Measurements from ENCODE around the gene HCN2. TPM values are rescaled to one million over a fixed set of nuclear protein-coding genes. Genes with fewer than 3 reads are reported as not detected.

The HCN2 gene
- total and polyA plus RNA-seq, 9 of the 15 experiments (the other 6 are each of a cell fraction or from before 2014, with no cell fraction given): 0.29 to 4.2 (median 0.82) TPM; not detected in 2

- peak; percentile 91 for TF ChIP-seq REST (IDR thresholded peaks at IDR 0.05; ENCODE audit: borderline replicate concordance)
- no peak for TF ChIP-seq REST (CRISPR knock-in tag; IDR thresholded peaks at IDR 0.05; ENCODE audit: low read depth)
- no peak for TF ChIP-seq KAT8 (IDR thresholded peaks at IDR 0.05; ENCODE audit: low read depth)
- TF ChIP-seq, protein P1, sequence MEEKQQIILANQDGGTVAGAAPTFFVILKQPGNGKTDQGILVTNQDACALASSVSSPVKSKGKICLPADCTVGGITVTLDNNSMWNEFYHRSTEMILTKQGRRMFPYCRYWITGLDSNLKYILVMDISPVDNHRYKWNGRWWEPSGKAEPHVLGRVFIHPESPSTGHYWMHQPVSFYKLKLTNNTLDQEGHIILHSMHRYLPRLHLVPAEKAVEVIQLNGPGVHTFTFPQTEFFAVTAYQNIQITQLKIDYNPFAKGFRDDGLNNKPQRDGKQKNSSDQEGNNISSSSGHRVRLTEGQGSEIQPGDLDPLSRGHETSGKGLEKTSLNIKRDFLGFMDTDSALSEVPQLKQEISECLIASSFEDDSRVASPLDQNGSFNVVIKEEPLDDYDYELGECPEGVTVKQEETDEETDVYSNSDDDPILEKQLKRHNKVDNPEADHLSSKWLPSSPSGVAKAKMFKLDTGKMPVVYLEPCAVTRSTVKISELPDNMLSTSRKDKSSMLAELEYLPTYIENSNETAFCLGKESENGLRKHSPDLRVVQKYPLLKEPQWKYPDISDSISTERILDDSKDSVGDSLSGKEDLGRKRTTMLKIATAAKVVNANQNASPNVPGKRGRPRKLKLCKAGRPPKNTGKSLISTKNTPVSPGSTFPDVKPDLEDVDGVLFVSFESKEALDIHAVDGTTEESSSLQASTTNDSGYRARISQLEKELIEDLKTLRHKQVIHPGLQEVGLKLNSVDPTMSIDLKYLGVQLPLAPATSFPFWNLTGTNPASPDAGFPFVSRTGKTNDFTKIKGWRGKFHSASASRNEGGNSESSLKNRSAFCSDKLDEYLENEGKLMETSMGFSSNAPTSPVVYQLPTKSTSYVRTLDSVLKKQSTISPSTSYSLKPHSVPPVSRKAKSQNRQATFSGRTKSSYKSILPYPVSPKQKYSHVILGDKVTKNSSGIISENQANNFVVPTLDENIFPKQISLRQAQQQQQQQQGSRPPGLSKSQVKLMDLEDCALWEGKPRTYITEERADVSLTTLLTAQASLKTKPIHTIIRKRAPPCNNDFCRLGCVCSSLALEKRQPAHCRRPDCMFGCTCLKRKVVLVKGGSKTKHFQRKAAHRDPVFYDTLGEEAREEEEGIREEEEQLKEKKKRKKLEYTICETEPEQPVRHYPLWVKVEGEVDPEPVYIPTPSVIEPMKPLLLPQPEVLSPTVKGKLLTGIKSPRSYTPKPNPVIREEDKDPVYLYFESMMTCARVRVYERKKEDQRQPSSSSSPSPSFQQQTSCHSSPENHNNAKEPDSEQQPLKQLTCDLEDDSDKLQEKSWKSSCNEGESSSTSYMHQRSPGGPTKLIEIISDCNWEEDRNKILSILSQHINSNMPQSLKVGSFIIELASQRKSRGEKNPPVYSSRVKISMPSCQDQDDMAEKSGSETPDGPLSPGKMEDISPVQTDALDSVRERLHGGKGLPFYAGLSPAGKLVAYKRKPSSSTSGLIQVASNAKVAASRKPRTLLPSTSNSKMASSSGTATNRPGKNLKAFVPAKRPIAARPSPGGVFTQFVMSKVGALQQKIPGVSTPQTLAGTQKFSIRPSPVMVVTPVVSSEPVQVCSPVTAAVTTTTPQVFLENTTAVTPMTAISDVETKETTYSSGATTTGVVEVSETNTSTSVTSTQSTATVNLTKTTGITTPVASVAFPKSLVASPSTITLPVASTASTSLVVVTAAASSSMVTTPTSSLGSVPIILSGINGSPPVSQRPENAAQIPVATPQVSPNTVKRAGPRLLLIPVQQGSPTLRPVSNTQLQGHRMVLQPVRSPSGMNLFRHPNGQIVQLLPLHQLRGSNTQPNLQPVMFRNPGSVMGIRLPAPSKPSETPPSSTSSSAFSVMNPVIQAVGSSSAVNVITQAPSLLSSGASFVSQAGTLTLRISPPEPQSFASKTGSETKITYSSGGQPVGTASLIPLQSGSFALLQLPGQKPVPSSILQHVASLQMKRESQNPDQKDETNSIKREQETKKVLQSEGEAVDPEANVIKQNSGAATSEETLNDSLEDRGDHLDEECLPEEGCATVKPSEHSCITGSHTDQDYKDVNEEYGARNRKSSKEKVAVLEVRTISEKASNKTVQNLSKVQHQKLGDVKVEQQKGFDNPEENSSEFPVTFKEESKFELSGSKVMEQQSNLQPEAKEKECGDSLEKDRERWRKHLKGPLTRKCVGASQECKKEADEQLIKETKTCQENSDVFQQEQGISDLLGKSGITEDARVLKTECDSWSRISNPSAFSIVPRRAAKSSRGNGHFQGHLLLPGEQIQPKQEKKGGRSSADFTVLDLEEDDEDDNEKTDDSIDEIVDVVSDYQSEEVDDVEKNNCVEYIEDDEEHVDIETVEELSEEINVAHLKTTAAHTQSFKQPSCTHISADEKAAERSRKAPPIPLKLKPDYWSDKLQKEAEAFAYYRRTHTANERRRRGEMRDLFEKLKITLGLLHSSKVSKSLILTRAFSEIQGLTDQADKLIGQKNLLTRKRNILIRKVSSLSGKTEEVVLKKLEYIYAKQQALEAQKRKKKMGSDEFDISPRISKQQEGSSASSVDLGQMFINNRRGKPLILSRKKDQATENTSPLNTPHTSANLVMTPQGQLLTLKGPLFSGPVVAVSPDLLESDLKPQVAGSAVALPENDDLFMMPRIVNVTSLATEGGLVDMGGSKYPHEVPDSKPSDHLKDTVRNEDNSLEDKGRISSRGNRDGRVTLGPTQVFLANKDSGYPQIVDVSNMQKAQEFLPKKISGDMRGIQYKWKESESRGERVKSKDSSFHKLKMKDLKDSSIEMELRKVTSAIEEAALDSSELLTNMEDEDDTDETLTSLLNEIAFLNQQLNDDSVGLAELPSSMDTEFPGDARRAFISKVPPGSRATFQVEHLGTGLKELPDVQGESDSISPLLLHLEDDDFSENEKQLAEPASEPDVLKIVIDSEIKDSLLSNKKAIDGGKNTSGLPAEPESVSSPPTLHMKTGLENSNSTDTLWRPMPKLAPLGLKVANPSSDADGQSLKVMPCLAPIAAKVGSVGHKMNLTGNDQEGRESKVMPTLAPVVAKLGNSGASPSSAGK (IDR thresholded peaks at IDR 0.05): peak; percentile 61; the same call in 1 of the 2 replicates
- peak; percentile 73 for TF ChIP-seq VEZF1 (CRISPR knock-in tag; IDR thresholded peaks at IDR 0.05)
- TF ChIP-seq IRF2 (CRISPR knock-in tag; IDR thresholded peaks at IDR 0.05): no peak
These were observed 75.3 kb downstream of the HCN2 start (continued) for GRCh38 chr19:664913-665443.
